GM19193 (cell line): ENCODE data around the gene FAM81A.

Experiments
- POLR2A ChIP-seq: IDR thresholded peaks from 4 replicates; pipeline ENCODE4 v1.6.1; 2011; ENCODE audit not compliant: insufficient read depth, insufficient read length; ENCODE audit errors: extremely low read depth

FAM81A gene

GRCh38 chr15:59437817-59438624 lies at the start of gene FAM81A:
Gene FAM81A (plus strand): TSS chr15:59438186. CDS start chr15:59458627, 20,441 bp downstream.
- peak; percentile 37 for TF ChIP-seq POLR2A

GRCh38 chr15:59388670-59389069 lies 49.3 kb upstream of the FAM81A start:
- no peak for TF ChIP-seq POLR2A

- no peak for TF ChIP-seq POLR2A
These were observed 45.7 kb upstream of the FAM81A start for GRCh38 chr15:59392299-59392698.

GRCh38 chr15:59394166-59394661 lies 43.8 kb upstream of the FAM81A start:
- TF ChIP-seq POLR2A = no peak

GRCh38 chr15:59396211-59396610 lies 41.8 kb upstream of the FAM81A start:
- no peak for TF ChIP-seq POLR2A

GRCh38 chr15:59396679-59397078 lies 41.3 kb upstream of the FAM81A start:
- TF ChIP-seq POLR2A = no peak

GRCh38 chr15:59398220-59398619 lies 39.8 kb upstream of the FAM81A start:
- TF ChIP-seq POLR2A = no peak

- peak; percentile 47 for TF ChIP-seq POLR2A
These were observed 38.4 kb upstream of the FAM81A start for GRCh38 chr15:59399465-59400102.

- peak; percentile 10 for TF ChIP-seq POLR2A
These were observed 37.7 kb upstream of the FAM81A start for GRCh38 chr15:59400103-59400813.

- no peak for TF ChIP-seq POLR2A
These were observed 36.0 kb upstream of the FAM81A start for GRCh38 chr15:59401824-59402569.

GRCh38 chr15:59405079-59405478 lies 32.9 kb upstream of the FAM81A start:
- no peak for TF ChIP-seq POLR2A

GRCh38 chr15:59406446-59406845 lies 31.5 kb upstream of the FAM81A start:
- TF ChIP-seq POLR2A = no peak

GRCh38 chr15:59407946-59408345 lies 30.0 kb upstream of the FAM81A start:
- TF ChIP-seq POLR2A = no peak

GRCh38 chr15:59410391-59410896 lies 27.5 kb upstream of the FAM81A start:
- peak; percentile 32 for TF ChIP-seq POLR2A

GRCh38 chr15:59413577-59413976 lies 24.4 kb upstream of the FAM81A start:
- TF ChIP-seq POLR2A = no peak

GRCh38 chr15:59416816-59417215 lies 21.2 kb upstream of the FAM81A start:
- no peak for TF ChIP-seq POLR2A
